NCI-H460 (cell line): ENCODE data around the gene LZTS3. TPM values are rescaled to one million over a fixed set of nuclear protein-coding genes. Genes with fewer than 3 reads are reported as not detected.
A peak's percentile ranks its signal among the peaks of the same experiment; 100 is the strongest.
"Not testable (repeated sequence)": the region's sequence is repeated elsewhere in the genome, so short reads cannot be mapped to it uniquely, and the experiment has no call there.

Experiments used
- DNase-seq: peaks from one replicate; pipeline ENCODE4 v3.0.0-alpha.2; 2016; ENCODE audit warnings: low read depth; ENCODE audit errors: extremely low read depth
- total RNA-seq: library from RNA; depleted of rRNA; stranded (reverse); fragments of >200 nt; shearing (Covaris generic); gene quantifications from 2 replicates; pipeline ENCODE4 v1.2.3, GENCODE V29; 2014

The LZTS3 gene
- total RNA-seq, 1 experiment from 2014 or later, result 3.8 TPM

GRCh38 chr20:3193806-3194616 is 20.7 kb upstream of the LZTS3 start:
- no peak for DNase-seq

DNA sequence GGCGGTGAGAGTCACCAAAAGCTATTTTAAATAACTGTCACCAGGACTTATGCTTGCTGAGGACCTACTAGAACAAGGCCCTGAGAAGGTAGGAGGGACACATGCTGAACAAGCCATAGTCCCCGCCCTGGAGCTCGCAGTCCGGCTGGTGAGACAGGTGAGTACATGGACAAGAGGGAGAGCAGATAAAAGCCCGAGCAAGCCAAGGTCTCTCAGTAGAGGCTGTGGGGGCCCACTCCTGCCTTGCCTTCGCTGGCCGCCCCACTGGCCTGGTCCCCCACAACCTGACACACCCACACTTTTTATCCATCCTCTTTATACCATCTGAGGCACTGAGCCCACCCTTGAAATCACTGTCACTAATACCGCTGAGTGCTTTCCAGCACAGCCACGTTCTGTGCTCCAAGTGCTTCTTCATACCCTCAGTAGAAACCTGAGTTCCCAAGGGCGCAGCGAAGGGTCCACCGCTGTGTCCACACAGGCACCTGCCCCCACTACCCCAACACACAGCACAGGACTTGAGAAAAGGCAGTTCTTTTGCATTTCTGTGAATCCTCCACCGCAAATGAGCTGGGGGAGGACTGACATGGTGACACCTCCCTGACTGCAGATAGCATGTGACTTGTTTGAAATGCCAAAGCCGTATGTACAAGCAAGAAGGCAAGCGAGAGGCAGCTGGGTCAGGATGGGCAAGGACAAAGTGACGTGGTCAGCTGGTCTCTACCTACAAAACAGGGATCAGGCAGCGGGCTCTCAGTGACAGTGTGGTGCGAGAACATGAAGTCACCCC is 19.1 kb upstream of the LZTS3 start:
- no peak for DNase-seq

- DNase-seq, result no peak
Observed at GRCh38 chr20:3190681-3191111, 17.3 kb upstream of the LZTS3 start.

DNA sequence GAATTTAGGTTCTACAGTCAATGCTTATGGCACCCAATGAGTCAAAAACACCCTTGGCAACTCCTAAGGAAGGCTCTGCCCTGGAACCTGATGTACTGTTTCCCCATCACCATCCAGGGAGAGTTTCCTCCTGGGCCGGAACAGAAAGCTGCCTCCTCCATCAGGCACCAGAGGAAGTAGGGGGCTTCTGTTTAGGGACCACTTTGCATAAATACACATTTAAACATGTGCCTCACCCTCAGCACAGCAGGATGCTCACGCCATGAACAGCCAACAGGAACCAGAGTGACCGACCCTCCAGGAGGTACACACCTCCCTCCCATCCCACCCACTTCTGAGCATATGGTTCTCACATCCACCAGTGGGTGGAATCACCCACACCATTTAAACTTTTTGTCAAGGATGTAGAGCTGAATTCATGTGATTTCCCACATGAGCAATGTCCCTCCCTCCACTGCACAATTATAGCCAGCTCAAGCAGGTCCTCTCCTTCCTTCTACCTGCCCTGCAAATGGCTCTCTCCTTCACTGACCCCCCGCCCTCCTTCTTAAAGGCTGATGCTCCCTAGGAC is 16.3 kb upstream of the LZTS3 start:
- no peak for DNase-seq

GRCh38 chr20:3188823-3189413 is 15.6 kb upstream of the LZTS3 start:
- DNase-seq, result no peak

DNA sequence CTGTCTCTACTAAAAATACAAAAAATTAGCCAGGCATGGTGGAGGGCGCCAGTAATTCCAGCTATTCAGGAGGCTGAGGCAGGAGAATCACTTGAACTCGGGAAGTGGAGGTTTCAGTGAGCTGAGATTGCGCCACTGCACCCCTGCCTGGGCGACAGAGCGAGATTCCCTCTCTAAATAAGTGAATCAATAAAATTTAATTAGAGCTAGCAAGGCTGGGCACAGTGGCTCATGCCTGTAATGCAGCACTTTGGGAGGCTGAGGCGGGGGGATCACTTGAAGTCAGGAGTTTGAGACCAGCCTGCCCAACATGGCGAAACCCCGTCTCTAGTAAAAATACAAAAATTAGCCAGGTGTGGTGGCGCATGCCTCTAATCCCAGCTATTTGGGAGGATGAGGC is 14.5 kb upstream of the LZTS3 start:
- not testable (repeated sequence) for DNase-seq

DNA sequence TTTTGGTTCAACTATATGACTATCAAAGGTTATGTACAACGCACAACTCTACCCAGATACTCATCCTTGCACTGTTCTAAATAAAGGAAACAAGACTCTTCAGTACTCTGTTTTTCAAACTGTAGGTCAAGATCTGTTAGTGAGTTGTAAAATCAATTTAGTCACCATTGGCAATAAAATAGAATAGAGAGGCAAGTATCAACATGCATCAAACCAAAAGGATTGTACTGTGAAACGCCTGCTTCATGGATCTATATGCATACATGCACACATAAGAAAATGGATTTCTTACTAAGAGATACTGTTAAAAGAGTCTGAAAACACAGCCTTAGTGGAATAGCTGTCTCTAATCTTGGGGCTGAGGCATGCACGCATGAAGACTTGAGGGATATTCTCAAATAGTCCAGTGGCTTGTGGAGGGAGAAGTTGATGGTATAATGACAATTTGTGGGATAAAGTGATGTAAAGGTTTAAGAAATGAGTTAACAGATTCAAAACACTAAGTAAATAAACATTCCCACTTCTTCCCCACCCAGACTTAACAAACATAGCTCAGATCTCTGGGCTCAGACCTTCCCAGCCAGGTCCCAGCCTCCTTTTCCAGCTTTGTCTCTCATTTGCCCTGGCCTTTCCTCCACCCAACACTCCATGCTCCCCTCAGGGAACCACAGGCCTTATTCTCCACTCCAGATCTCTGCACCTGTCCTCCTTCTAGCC is 10.7 kb upstream of the LZTS3 start:
- no peak for DNase-seq

- not testable (repeated sequence) for DNase-seq
Observed at GRCh38 chr20:3182429-3182828, 9.1 kb upstream of the LZTS3 start.

DNA sequence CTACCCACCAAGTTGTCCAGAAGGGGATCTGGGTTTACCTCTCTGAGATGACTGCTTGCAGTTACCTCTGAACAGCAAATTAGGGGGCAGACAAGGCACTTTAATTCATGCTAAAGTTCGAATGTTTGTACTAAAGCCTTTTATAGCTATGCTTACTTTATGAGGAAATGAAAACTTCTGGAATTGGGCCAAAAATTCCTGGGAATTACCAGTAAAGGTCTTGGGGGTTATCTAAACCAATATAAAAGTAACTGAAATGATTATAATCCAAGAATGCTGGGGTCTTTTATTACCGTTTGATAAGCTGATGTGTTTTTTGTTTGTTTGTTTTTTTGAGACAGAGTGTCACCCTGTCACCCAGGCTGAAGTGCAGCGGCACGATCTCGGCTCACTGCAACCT is 7.9 kb upstream of the LZTS3 start:
- DNase-seq, result no peak

DNA sequence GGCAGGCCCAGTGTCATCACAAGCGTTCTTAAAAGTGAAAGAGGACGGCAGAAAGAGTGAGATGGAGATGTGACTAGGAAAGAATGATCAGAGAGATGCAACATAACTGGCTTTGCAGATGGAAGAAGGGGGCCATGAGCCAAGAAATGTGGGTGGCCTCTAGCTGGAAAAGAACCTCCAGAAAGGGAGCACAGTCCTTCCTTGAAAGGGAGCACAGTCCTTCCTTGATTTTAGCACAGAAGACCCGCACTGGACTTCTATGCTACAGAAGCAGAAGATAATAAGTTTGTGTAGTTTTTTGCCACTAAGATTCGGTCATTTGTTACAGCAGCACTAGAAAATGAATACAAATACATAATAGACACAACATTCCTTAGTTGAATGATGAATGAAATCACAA is 7.0 kb upstream of the LZTS3 start:
- no peak for DNase-seq

GRCh38 chr20:3177746-3178485 is 4.6 kb upstream of the LZTS3 start:
- no peak for DNase-seq

- DNase-seq, result no peak
Observed at GRCh38 chr20:3175270-3175669, 1.9 kb upstream of the LZTS3 start.

- DNase-seq, result no peak
Observed at GRCh38 chr20:3174442-3175261, 1.3 kb upstream of the LZTS3 start.

- DNase-seq, result peak; percentile 80
Observed at GRCh38 chr20:3173610-3174441, 477 bp upstream of the LZTS3 start.

GRCh38 chr20:3172126-3172932 is 1.0 kb downstream of the LZTS3 start:
- DNase-seq, result no peak

DNA sequence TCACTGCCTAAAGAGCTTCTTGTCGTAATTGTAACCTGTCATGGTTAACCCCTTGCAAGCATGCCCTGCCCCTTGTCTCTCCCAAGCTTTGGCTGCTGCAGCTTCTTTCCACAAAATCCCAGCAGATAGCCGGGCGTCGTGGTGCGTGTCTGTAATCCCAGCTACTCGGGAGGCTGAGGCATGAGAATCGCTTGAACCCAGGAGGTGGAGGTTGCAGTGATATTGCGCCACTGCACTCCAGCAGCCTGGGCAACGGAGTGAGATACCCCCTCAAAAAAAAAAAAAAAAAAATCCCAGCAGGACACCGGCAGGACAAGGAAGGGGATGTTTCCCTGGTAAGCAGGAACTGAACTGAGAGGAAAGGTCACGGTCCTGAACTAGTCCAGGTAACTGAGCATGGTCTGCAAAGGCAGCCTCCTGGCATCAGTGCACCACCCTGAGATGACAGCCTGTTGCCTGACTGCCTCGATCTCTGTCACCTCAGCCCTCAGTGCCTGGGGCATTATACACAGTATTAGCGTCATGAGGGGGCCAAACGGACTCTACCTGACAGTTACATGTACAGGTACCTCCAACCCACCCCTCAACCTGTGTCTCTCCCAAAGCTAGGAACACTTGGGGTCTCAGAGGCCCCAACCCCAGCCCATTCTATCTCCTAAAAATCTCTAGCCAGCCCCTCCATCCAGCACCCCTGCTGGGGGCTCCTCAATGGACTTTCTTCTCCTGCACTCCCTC is 1.8 kb downstream of the LZTS3 start:
- no peak for DNase-seq
